ENCODE data around the gene SLC35G6.
A peak's percentile ranks its signal among the peaks of the same experiment; 100 is the strongest.

DNA sequence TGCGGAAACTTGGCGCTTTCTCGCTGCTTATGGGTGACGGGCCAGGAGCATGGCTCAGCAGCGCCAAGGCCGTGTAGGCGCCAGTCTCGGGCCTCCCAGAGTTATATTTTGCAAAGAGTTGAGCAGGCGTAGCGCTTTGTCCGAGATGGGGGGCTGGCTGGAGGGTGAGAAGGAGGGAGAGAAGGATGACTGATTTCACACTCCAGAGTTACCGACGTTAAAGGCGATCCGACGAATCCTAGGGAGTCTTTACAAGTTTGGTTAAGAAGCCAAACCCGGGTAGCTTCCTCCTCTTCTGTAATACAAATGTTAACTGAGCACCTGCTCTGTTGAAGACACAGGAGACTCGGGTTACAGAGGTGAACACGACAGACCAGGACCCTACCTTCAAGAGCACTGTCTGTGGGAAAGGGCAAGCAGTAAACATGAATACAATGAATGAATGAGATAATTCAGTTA lies 3.7 kb downstream of the SLC35G6 start:
- TF ChIP-seq POLR2A (IDR thresholded peaks at IDR 0.05) = no peak
- TF ChIP-seq, protein P1, sequence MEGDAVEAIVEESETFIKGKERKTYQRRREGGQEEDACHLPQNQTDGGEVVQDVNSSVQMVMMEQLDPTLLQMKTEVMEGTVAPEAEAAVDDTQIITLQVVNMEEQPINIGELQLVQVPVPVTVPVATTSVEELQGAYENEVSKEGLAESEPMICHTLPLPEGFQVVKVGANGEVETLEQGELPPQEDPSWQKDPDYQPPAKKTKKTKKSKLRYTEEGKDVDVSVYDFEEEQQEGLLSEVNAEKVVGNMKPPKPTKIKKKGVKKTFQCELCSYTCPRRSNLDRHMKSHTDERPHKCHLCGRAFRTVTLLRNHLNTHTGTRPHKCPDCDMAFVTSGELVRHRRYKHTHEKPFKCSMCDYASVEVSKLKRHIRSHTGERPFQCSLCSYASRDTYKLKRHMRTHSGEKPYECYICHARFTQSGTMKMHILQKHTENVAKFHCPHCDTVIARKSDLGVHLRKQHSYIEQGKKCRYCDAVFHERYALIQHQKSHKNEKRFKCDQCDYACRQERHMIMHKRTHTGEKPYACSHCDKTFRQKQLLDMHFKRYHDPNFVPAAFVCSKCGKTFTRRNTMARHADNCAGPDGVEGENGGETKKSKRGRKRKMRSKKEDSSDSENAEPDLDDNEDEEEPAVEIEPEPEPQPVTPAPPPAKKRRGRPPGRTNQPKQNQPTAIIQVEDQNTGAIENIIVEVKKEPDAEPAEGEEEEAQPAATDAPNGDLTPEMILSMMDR (IDR thresholded peaks at IDR 0.05) = peak in 1 of 3 experiments; percentile 3

All from testis (tissue), 2 donors.